Esophagus squamous epithelium (tissue), 5 donors: ENCODE measurements around the gene ACTR5. TPM values are rescaled to one million over a fixed set of nuclear protein-coding genes. Genes with fewer than 3 reads are reported as not detected.

Source experiments
- DNase-seq: peaks from one replicate; lab custom pipeline; 2025; lab: John Stamatoyannopoulos, UW
- H3K27ac ChIP-seq, 4 donors: fragments of 200-600 bp; sonication (generic); one replicate each; pipeline ENCODE4 v1.5.1; 2016 to 2019; ENCODE audit warnings: mild to moderate bottlenecking in 1 of 4
- H3K27me3 ChIP-seq, 4 donors: fragments of 200-600 bp; sonication (generic); 1 replicate in 3 of 4; 2 replicates in 1 of 4; pipeline versions ENCODE4 v1.5.1 to v1.6.0; 2017 to 2021; ENCODE audit warnings: antibody characterized with exemption in 1 of 4
- H3K36me3 ChIP-seq, 3 donors: fragments of 200-600 bp; sonication (generic); one replicate each; pipeline ENCODE4 v1.5.1; 2016 to 2019
- H3K4me1 ChIP-seq, 3 donors: fragments of 200-600 bp; sonication (generic); one replicate each; pipeline ENCODE4 v1.5.1; 2017 to 2019
- H3K4me3 ChIP-seq, 4 donors: fragments of 200-600 bp; sonication (generic); 1 replicate in 3 of 4; 2 replicates in 1 of 4; pipeline ENCODE4 v1.5.1; 2016 to 2019; ENCODE audit warnings: mild to moderate bottlenecking in 2 of 4, moderate library complexity in 1 of 4
- H3K9me3 ChIP-seq, 3 donors: fragments of 200-600 bp; sonication (generic); one replicate each; pipeline ENCODE4 v1.5.1; 2016 to 2019
- CTCF ChIP-seq, 6 experiments: fragments of 450-650 bp in 4 of 6; fragments of 200-600 bp in 2 of 6; sonication (generic) in 2 of 6; IDR thresholded peaks; one replicate each; pipeline ENCODE4 v1.5.1; 2016 to 2019; ENCODE audit warnings: antibody characterized with exemption in 6 of 6, mild to moderate bottlenecking in 4 of 6, moderate library complexity in 4 of 6
- POLR2A ChIP-seq, 4 donors: fragments of 450-650 bp; IDR thresholded peaks; one replicate each; pipeline ENCODE4 v1.6.1; 2017; ENCODE audit warnings: antibody characterized with exemption in 4 of 4, mild to moderate bottlenecking in 4 of 4, moderate library complexity in 3 of 4
- WGBS, 2 donors: methylation state at CpG; one replicate each; pipeline ENCODE4 v1.1.5; 2018; 5-methylcytosine and 5-hydroxymethylcytosine counted together
- intact Hi-C: fragments of 100-400 bp; cut with DNase I; formaldehyde crosslinking; loops from one replicate; pipeline ENCODE4 v1.15.0; 2022
- total RNA-seq, 4 donors: library from RNA; depleted of rRNA; stranded (reverse); fragments of >200 nt; gene quantifications; one replicate each; pipeline ENCODE4 v1.1.0, GENCODE V29; 2016
- donor health status: DM: yes; HTN: yes; CAD: no.

Gene ACTR5
- total RNA-seq, 4 donors from 2014 or later: 7.0 to 12.2 (median 8.9) TPM

- peaks cover 14 to 34% (median 15%) of the 10 kb centered on the region in 3 donors for H3K4me1 ChIP-seq
- intact Hi-C loops: no loop called here
- peak overlapping the region; percentile 90 to 97 (median 92) for H3K27ac ChIP-seq
- peak overlapping the region; percentile 65 to 96 (median 78) for H3K4me3 ChIP-seq
- WGBS, 2 donors: 16 to 18% methylated on average over 32 to 39 of the region's 39 CpGs
- no peak for DNase-seq
- peaks cover 0 to 18% (median 7%) of the 10 kb centered on the region in 3 donors for H3K36me3 ChIP-seq
- H3K9me3 ChIP-seq: no peaks in the 10 kb centered on the region
- TF ChIP-seq POLR2A (IDR thresholded peaks at IDR 0.05): no peak
- TF ChIP-seq CTCF (IDR thresholded peaks at IDR 0.05): no peak
- H3K27me3 ChIP-seq: peaks cover 0 to 16% (median 0%) of the 10 kb centered on the region in 4 donors
Measured at GRCh38 chr20:38747495-38748096, 664 bp upstream of the ACTR5 start.

- Histone ChIP-seq H3K9me3 (no peaks in the 10 kb centered on the region), H3K27ac (peak overlapping the region; percentile 90 to 97 (median 92)), H3K4me3 (peak overlapping the region; percentile 65 to 96 (median 78)), H3K27me3 (peaks cover 0 to 4% (median 0%) of the 10 kb centered on the region in 4 donors), H3K36me3 (peaks cover 0 to 30% (median 9%) of the 10 kb centered on the region in 3 donors), H3K4me1 (peaks cover 14 to 34% (median 15%) of the 10 kb centered on the region in 3 donors)
- no peak for DNase-seq
- intact Hi-C loops: no loop called here
- 0% methylated on average over 1 to 9 of the region's 10 CpGs for WGBS, 2 donors
- no peak for TF ChIP-seq CTCF (IDR thresholded peaks at IDR 0.05)
- no peak for TF ChIP-seq POLR2A (IDR thresholded peaks at IDR 0.05)
Measured at GRCh38 chr20:38748861-38749149, 545 bp downstream of the ACTR5 start.

- intact Hi-C loops: no loop called here
- no peak for DNase-seq
- peaks cover 14 to 34% (median 15%) of the 10 kb centered on the region in 3 donors for H3K4me1 ChIP-seq
- no peaks in the 10 kb centered on the region for H3K9me3 ChIP-seq
- H3K4me3 ChIP-seq: no peak overlapping the region
- peaks cover 6 to 57% (median 26%) of the 10 kb centered on the region in 3 donors for H3K36me3 ChIP-seq
- 51 to 60% methylated on average over 5 of the region's 5 CpGs for WGBS, 2 donors
- no peak for TF ChIP-seq POLR2A (IDR thresholded peaks at IDR 0.05)
- TF ChIP-seq CTCF (IDR thresholded peaks at IDR 0.05): peak; percentile 38 to 72 (median 52)
- H3K27me3 ChIP-seq: no peaks in the 10 kb centered on the region
- H3K27ac ChIP-seq: no peak overlapping the region
Measured at GRCh38 chr20:38751360-38751976, 3.2 kb downstream of the ACTR5 start.

GRCh38 chr20:38752029-38752428 is 3.8 kb downstream of the ACTR5 start:
- Histone ChIP-seq H3K36me3 (peaks cover 6 to 62% (median 27%) of the 10 kb centered on the region in 3 donors), H3K27me3 (no peaks in the 10 kb centered on the region), H3K4me1 (peaks cover 14 to 34% (median 15%) of the 10 kb centered on the region in 3 donors), H3K27ac (no peak overlapping the region), H3K4me3 (no peak overlapping the region), H3K9me3 (no peaks in the 10 kb centered on the region)
- intact Hi-C loops: no loop called here
- no peak for DNase-seq
- 65 to 73% methylated on average over 4 of the region's 4 CpGs for WGBS, 2 donors
- TF ChIP-seq POLR2A (IDR thresholded peaks at IDR 0.05) (no peak), CTCF (IDR thresholded peaks at IDR 0.05) (no peak)

- H3K36me3 ChIP-seq: peaks cover 13 to 91% (median 27%) of the 10 kb centered on the region in 3 donors
- no peaks in the 10 kb centered on the region for H3K9me3 ChIP-seq
- no peak for DNase-seq
- WGBS, 2 donors: 87 to 95% methylated on average over 11 to 13 of the region's 13 CpGs
- H3K4me3 ChIP-seq: no peak overlapping the region
- H3K4me1 ChIP-seq: peaks cover 0 to 14% (median under 1%) of the 10 kb centered on the region in 3 donors
- no peaks in the 10 kb centered on the region for H3K27me3 ChIP-seq
- intact Hi-C loops: no loop called here
- H3K27ac ChIP-seq: no peak overlapping the region
- TF ChIP-seq POLR2A (IDR thresholded peaks at IDR 0.05) (no peak), CTCF (IDR thresholded peaks at IDR 0.05) (no peak)
Measured at GRCh38 chr20:38754924-38755323, 6.7 kb downstream of the ACTR5 start.
